Suppressor macrophage (primary cell): Measurements from ENCODE around the gene DIPK1A.

Experiments used
- DNase-seq, 4 experiments: peaks; one replicate each; pipeline ENCODE4 v3.0.0-alpha.2; 2020 to 2022

The DIPK1A gene

GRCh38 chr1:92795166-92795565 is 166.1 kb downstream of the DIPK1A start:
- DNase-seq = peak in 2 of 4 experiments; percentile 43 to 53

- DNase-seq = no peak
These were observed 168.9 kb downstream of the DIPK1A start for GRCh38 chr1:92792340-92792782.
